LNCaP clone FGC (cell line): ENCODE results near the gene IL19.

Source experiments
- DNase-seq: peaks from one replicate; pipeline ENCODE4 v3.0.0-alpha.2; 2011; ENCODE audit warnings: low read depth
- H3K4me3 ChIP-seq: 2 replicates; pipeline ENCODE4 v1.5.1; 2011; ENCODE audit warnings: mild to moderate bottlenecking, low read depth, low read length, control low read depth
- CTCF ChIP-seq: IDR thresholded peaks from 2 replicates; pipeline ENCODE4 v1.5.1; 2012; ENCODE audit warnings: mild to moderate bottlenecking; ENCODE audit not compliant: control insufficient read depth, insufficient read depth; ENCODE audit errors: extremely low read depth

IL19 gene

DNA sequence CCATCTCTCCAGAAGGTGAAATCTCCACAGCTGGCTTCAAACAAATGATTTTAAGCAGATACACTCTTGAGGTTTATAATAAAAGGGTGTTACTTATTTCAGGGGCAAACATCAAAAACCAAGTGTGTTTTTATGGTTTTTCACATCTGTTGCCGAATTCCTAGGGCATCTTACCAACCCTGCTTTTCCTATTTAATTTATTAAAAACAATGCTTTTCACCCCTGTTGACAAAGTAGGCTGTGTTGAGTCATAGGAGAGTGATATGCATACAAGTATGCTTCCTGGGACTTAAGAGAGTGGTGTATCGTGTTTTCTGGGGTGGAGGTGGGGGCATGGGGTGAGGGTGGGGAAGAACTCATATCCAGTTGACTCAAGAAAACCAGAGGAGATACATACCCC, 65.5 kb downstream of the IL19 start:
- DNase-seq, result no peak
- no peak for TF ChIP-seq CTCF
- H3K4me3 ChIP-seq, result no peak overlapping the region

- TF ChIP-seq CTCF, result no peak
- no peak for DNase-seq
- no peak overlapping the region for H3K4me3 ChIP-seq
These were observed 68.5 kb downstream of the IL19 start for GRCh38 chr1:206839006-206839560.

DNA sequence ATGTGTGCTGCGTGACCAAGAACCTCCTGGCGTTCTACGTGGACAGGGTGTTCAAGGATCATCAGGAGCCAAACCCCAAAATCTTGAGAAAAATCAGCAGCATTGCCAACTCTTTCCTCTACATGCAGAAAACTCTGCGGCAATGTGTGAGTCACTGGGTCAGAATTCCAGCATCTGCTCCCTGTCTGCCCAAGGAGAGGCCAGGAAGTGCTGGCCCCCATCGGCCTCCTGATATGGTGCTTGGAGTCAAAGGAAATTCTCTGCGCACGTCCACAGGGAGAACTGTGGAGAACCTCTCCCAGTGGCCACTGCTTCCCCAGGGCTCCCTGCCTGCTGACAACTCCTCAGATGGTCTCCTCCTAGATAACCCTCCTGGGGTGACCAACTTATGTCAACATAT, 69.3 kb downstream of the IL19 start:
- no peak for DNase-seq
- H3K4me3 ChIP-seq, result no peak overlapping the region
- no peak for TF ChIP-seq CTCF

DNA sequence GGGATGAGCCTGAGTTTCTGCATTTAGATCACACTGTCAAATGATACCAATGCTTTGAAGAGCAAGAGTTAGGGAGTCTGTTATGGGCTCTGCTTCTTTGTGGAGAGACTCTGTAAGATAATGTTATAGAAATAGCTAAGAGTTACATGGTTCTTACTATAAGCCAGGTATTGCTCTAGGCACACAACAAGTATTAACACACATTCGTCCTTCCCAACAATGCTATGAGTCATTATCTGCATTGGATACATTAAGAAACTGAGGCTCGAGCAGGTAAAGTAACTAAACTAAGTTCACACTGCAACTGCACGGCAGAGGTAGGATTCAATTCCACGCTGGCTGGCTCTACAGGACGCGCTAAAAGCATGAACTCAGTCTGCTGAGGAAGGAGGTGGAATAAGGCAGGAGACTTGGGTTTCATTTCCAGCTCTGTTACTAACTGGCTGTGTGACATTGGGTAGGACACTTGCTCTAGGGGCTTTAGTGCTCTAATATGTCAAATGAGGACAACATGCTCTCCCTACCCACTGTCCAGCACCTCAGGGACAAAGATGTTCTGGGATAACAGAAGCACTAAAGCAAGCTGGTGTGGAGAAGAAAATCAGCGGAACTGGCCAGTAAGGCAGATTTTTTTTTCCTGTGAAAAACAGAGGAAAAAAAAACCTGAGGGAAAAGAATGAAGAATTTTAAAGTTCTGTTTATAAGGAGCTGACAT, 71.2 kb downstream of the IL19 start:
- no peak for TF ChIP-seq CTCF
- no peak for DNase-seq
- H3K4me3 ChIP-seq, result no peak overlapping the region

GRCh38 chr1:206842854-206843253, 72.3 kb downstream of the IL19 start:
- no peak overlapping the region for H3K4me3 ChIP-seq
- no peak for TF ChIP-seq CTCF
- DNase-seq, result no peak

DNA sequence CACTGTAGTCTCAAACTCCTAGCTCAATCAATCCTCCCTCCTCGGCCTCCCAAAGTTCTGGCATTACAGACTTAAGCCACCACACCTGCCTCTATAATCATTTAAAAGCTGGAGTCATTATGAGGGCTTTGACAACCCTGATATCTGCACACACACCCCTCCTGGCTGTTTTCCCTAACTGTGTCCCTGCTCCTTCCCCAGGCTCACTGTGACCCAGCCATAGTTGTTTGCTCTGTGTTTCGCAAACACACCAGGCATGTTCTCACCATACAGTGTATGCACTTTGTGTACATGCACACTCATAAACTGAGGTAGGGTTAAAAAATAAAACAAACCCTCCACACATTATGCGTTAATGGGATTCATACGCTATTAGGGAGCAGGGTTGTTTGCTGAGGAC, 73.1 kb downstream of the IL19 start:
- TF ChIP-seq CTCF, result no peak
- no peak overlapping the region for H3K4me3 ChIP-seq
- DNase-seq, result peak; percentile 42

GRCh38 chr1:206846487-206846886, 75.9 kb downstream of the IL19 start:
- no peak for DNase-seq

More at GRCh38 chr1:206846487-206846886, 75.9 kb downstream of the IL19 start:
- H3K4me3 ChIP-seq, result no peak overlapping the region
- TF ChIP-seq CTCF, result no peak
